Peyer's patch (tissue), 4 donors: ENCODE results near the gene RAD18.

ENCODE experiments used
- POLR2A ChIP-seq, 2 donors: fragments of 450-650 bp; IDR thresholded peaks; one replicate each; pipeline ENCODE4 v1.5.1; 2017; ENCODE audit warnings: antibody characterized with exemption in 2 of 2, mild to moderate bottlenecking in 2 of 2, moderate library complexity in 2 of 2
- TF ChIP-seq, protein P1 (sequence below), 6 experiments: fragments of 450-650 bp in 4 of 6; fragments of 200-600 bp in 2 of 6; sonication (generic) in 1 of 6; IDR thresholded peaks; one replicate each; pipeline ENCODE4 v1.5.1; 2017 to 2019; ENCODE audit warnings: antibody characterized with exemption in 6 of 6, mild to moderate bottlenecking in 3 of 6, moderate library complexity in 1 of 6

DNA sequence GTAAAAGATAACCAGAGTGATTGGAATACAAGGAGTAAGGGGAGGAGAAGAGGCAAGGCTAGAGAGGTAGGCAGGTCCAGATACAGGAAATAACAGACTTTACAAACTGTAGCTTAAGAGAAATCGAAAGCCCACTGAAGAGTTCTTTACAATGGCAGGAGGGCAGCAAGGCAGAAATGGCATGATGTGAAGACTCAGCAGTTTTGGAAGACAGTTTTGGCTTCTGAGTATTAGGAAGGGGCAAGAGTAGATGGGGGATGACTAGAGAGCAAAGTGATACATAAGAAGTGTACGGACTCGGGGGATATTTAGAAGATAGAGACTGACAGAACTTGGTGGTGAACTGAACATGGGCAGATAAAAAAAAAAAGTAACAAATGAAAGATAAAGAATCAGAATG is 54.1 kb downstream of the RAD18 start:
- TF ChIP-seq, protein P1, sequence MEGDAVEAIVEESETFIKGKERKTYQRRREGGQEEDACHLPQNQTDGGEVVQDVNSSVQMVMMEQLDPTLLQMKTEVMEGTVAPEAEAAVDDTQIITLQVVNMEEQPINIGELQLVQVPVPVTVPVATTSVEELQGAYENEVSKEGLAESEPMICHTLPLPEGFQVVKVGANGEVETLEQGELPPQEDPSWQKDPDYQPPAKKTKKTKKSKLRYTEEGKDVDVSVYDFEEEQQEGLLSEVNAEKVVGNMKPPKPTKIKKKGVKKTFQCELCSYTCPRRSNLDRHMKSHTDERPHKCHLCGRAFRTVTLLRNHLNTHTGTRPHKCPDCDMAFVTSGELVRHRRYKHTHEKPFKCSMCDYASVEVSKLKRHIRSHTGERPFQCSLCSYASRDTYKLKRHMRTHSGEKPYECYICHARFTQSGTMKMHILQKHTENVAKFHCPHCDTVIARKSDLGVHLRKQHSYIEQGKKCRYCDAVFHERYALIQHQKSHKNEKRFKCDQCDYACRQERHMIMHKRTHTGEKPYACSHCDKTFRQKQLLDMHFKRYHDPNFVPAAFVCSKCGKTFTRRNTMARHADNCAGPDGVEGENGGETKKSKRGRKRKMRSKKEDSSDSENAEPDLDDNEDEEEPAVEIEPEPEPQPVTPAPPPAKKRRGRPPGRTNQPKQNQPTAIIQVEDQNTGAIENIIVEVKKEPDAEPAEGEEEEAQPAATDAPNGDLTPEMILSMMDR (IDR thresholded peaks at IDR 0.05): no peak
- TF ChIP-seq POLR2A (IDR thresholded peaks at IDR 0.05): no peak
